Posterior vena cava (tissue), 2 donors: ENCODE data around the gene KCNJ14. TPM values are rescaled to one million over a fixed set of nuclear protein-coding genes. Genes with fewer than 3 reads are reported as not detected.
"Not testable (repeated sequence)": the region's sequence is repeated elsewhere in the genome, so short reads cannot be mapped to it uniquely, and the experiment has no call there.

Experiments used
- DNase-seq: peaks from one replicate; pipeline ENCODE4 v3.0.0-alpha.2; 2020; ENCODE audit warnings: low spot score
- intact Hi-C, 2 donors: fragments of 100-400 bp; cut with DNase I; formaldehyde crosslinking; loops; one replicate each; pipeline versions ENCODE4 v1.14.1 to v1.14.2; 2022 to 2023
- total RNA-seq, 2 donors: library from RNA; stranded (reverse); fragmentation: NEBNext Ultra II Directional; extraction: Animal tissue kit (Norgen Biotek cat#: 25700); gene quantifications; one replicate each; pipeline ENCODE4 v1.2.1, GENCODE V29; 2021
- donor health status: DM: yes; HTN: yes; CAD: no.
- donor health status: DM: yes; HTN: yes; CAD: no.

Gene KCNJ14
- total RNA-seq, 2 donors from 2014 or later: 0.52 to 0.65 TPM

- no peak for DNase-seq
- intact Hi-C loops: no loop called here
These were observed 25.5 kb downstream of the KCNJ14 start for GRCh38 chr19:48480558-48481500.

- DNase-seq: no peak
- intact Hi-C loops: no loop called here
These were observed 26.7 kb downstream of the KCNJ14 start for GRCh38 chr19:48481846-48482639.

- intact Hi-C loops: no loop called here
- DNase-seq: no peak
These were observed 27.9 kb downstream of the KCNJ14 start for GRCh38 chr19:48483301-48483700.

- intact Hi-C loops: no loop called here
- DNase-seq: no peak
These were observed 29.0 kb downstream of the KCNJ14 start for GRCh38 chr19:48484247-48484893.

GRCh38 chr19:48484931-48485612 lies 29.7 kb downstream of the KCNJ14 start:
- DNase-seq: no peak
- intact Hi-C loops: no loop called here

- intact Hi-C loops: not testable (repeated sequence)
These were observed 31.3 kb downstream of the KCNJ14 start for GRCh38 chr19:48486706-48487105.

GRCh38 chr19:48487544-48487943 lies 32.2 kb downstream of the KCNJ14 start:
- intact Hi-C loops: no loop called here
- DNase-seq: no peak

More at GRCh38 chr19:48486706-48487105, 31.3 kb downstream of the KCNJ14 start:
- not testable (repeated sequence) for DNase-seq

GRCh38 chr19:48487948-48488347 lies 32.6 kb downstream of the KCNJ14 start:
- DNase-seq: no peak

GRCh38 chr19:48488478-48488877 lies 33.1 kb downstream of the KCNJ14 start:
- DNase-seq, intact Hi-C loops: not testable (repeated sequence)

More at GRCh38 chr19:48487948-48488347, 32.6 kb downstream of the KCNJ14 start:
- intact Hi-C loops: no loop called here

- peak; percentile 93 for DNase-seq
- intact Hi-C loops: loop anchor here (5.0 to 10.0 kb wide), 2 partner anchors 95 to 98 kb away; no protein-coding TSS in a partner anchor
These were observed 34.3 kb downstream of the KCNJ14 start for GRCh38 chr19:48489608-48490216.

- intact Hi-C loops: loop anchor here (5.0 to 10.0 kb wide), 2 partner anchors 94 to 96 kb away; no protein-coding TSS in a partner anchor
- DNase-seq: no peak
These were observed 35.8 kb downstream of the KCNJ14 start for GRCh38 chr19:48490981-48491792.

GRCh38 chr19:48491793-48492123 lies 36.4 kb downstream of the KCNJ14 start:
- intact Hi-C loops: loop anchor here (5.0 to 10.0 kb wide), 2 partner anchors 93 to 96 kb away; no protein-coding TSS in a partner anchor
- DNase-seq: no peak

GRCh38 chr19:48492925-48493717 lies 37.7 kb downstream of the KCNJ14 start:
- intact Hi-C loops: loop anchor here (5.0 to 10.0 kb wide), 2 partner anchors 92 to 94 kb away; no protein-coding TSS in a partner anchor
- DNase-seq: peak; percentile 99

- intact Hi-C loops: loop anchor here (5.0 to 10.0 kb wide), 2 partner anchors 91 to 93 kb away; no protein-coding TSS in a partner anchor
- no peak for DNase-seq
These were observed 38.5 kb downstream of the KCNJ14 start for GRCh38 chr19:48493718-48494401.

GRCh38 chr19:48495396-48495795 lies 40.0 kb downstream of the KCNJ14 start:
- DNase-seq: no peak
- intact Hi-C loops: loop anchor here in 1 of 2 donors (10.0 kb wide), 1 partner anchor 89 kb away; no protein-coding TSS in a partner anchor
